Upper lobe of left lung (tissue), 6 donors: ENCODE data around the gene MRPL38. TPM values are rescaled to one million over a fixed set of nuclear protein-coding genes. Genes with fewer than 3 reads are reported as not detected.
"Not testable (repeated sequence)": the region's sequence is repeated elsewhere in the genome, so short reads cannot be mapped to it uniquely, and the experiment has no call there.

Experiments used
- ATAC-seq, 2 donors: fragments of 200-7000 bp; cut with Tn5 transposase; one replicate each; pipeline ENCODE4 v1.9.1; 2022; ENCODE audit warnings: mild to moderate bottlenecking in 2 of 2, moderate library complexity in 2 of 2; ENCODE audit not compliant: low FRiP score in 2 of 2
- DNase-seq, 2 donors: peaks; one replicate each; pipeline ENCODE4 v3.0.0-alpha.2; 2019 to 2020
- H3K27ac ChIP-seq, 4 donors: fragments of 200-600 bp; sonication (generic); one replicate each; pipeline ENCODE4 v1.5.1; 2016 to 2019
- H3K27me3 ChIP-seq, 4 donors: fragments of 200-600 bp; sonication (generic); one replicate each; pipeline ENCODE4 v1.5.1; 2017 to 2019
- H3K36me3 ChIP-seq, 4 donors: fragments of 200-600 bp; sonication (generic); one replicate each; pipeline ENCODE4 v1.5.1; 2016 to 2019
- H3K4me1 ChIP-seq, 4 donors: fragments of 200-600 bp; sonication (generic); one replicate each; pipeline ENCODE4 v1.5.1; 2018 to 2019
- H3K4me3 ChIP-seq, 4 donors: fragments of 200-600 bp; sonication (generic); one replicate each; pipeline ENCODE4 v1.5.1; 2017 to 2019; ENCODE audit warnings: mild to moderate bottlenecking in 2 of 4, moderate library complexity in 1 of 4
- H3K9me3 ChIP-seq, 4 donors: fragments of 200-600 bp; sonication (generic); one replicate each; pipeline ENCODE4 v1.5.1; 2018 to 2019
- EP300 ChIP-seq, 4 donors: sonication (generic); formaldehyde crosslinking; IDR thresholded peaks; one replicate each; pipeline ENCODE4 v1.5.1; 2017; ENCODE audit warnings: antibody characterized with exemption in 4 of 4, control low read depth in 2 of 4
- POLR2A ChIP-seq, 4 donors: fragments of 450-650 bp; IDR thresholded peaks; one replicate each; pipeline ENCODE4 v1.5.1; 2016 to 2017; ENCODE audit warnings: antibody characterized with exemption in 4 of 4, mild to moderate bottlenecking in 2 of 4
- POLR2AphosphoS5 ChIP-seq, 2 donors: sonication (generic); formaldehyde crosslinking; IDR thresholded peaks; one replicate each; pipeline ENCODE4 v1.5.1; 2017; ENCODE audit warnings: antibody characterized with exemption in 2 of 2
- WGBS, 2 donors: methylation state at CpG; one replicate each; pipeline ENCODE4 v1.1.5; 2017 to 2018; 5-methylcytosine and 5-hydroxymethylcytosine counted together
- total RNA-seq, 6 donors: library from RNA; depleted of rRNA in 4 of 6; stranded (reverse); fragments of >200 nt in 4 of 6; gene quantifications; one replicate each; pipeline versions ENCODE4 v1.1.0 to v1.2.1, GENCODE V29; 2016 to 2021
- TF ChIP-seq, protein P1 (sequence below), 6 experiments: fragments of 450-650 bp in 4 of 6; fragments of 200-600 bp in 2 of 6; sonication (generic) in 2 of 6; IDR thresholded peaks; one replicate each; pipeline ENCODE4 v1.5.1; 2016 to 2019; ENCODE audit warnings: antibody characterized with exemption in 6 of 6
- donor health status: DM: no; HTN: no; CAD: no; lungs with moderate emphysema.
- donor health status: DM: no; HTN: yes; CAD: no; lungs with severe emphysema.

Gene MRPL38
- total RNA-seq, 6 donors from 2014 or later: 35.4 to 115 (median 77.0) TPM

DNA sequence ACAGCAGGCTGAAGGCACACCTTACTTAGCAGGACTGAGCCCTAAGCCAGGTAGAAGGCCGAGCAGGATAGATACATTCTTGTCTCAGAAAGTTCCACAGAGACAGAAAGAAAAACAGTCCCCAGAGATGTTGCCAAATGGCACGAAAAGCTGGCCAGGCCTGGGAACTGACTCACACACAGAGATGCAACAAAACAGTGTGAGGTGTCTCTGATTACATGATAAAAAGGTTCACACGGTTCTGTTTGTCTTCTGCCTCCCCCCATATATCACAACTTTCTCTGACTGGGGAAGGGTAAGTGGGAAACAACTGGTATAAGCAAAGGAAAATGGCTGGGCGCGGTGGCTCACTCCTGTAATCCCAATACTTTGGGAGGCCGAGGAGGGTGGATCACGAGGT, 51.3 kb downstream of the MRPL38 start:
- peak overlapping the region; percentile 7 to 100 (median 99) for H3K27ac ChIP-seq
- TF ChIP-seq POLR2A (IDR thresholded peaks at IDR 0.05) (no peak), EP300 (IDR thresholded peaks at IDR 0.05) (no peak), POLR2AphosphoS5 (IDR thresholded peaks at IDR 0.05) (no peak)
- TF ChIP-seq, protein P1, sequence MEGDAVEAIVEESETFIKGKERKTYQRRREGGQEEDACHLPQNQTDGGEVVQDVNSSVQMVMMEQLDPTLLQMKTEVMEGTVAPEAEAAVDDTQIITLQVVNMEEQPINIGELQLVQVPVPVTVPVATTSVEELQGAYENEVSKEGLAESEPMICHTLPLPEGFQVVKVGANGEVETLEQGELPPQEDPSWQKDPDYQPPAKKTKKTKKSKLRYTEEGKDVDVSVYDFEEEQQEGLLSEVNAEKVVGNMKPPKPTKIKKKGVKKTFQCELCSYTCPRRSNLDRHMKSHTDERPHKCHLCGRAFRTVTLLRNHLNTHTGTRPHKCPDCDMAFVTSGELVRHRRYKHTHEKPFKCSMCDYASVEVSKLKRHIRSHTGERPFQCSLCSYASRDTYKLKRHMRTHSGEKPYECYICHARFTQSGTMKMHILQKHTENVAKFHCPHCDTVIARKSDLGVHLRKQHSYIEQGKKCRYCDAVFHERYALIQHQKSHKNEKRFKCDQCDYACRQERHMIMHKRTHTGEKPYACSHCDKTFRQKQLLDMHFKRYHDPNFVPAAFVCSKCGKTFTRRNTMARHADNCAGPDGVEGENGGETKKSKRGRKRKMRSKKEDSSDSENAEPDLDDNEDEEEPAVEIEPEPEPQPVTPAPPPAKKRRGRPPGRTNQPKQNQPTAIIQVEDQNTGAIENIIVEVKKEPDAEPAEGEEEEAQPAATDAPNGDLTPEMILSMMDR (IDR thresholded peaks at IDR 0.05): no peak
- H3K27me3 ChIP-seq: no peaks in the 10 kb centered on the region
- H3K36me3 ChIP-seq: peaks cover 23 to 43% (median 35%) of the 10 kb centered on the region in 4 donors
- no peak for DNase-seq
- H3K4me1 ChIP-seq: peaks cover 38 to 46% (median 42%) of the 10 kb centered on the region in 4 donors
- H3K9me3 ChIP-seq: no peaks in the 10 kb centered on the region
- WGBS, 2 donors: 80 to 81% methylated on average over 7 of the region's 7 CpGs
- peak overlapping the region in 1 of 4 donors; percentile 94 for H3K4me3 ChIP-seq
- no peak for ATAC-seq

DNA sequence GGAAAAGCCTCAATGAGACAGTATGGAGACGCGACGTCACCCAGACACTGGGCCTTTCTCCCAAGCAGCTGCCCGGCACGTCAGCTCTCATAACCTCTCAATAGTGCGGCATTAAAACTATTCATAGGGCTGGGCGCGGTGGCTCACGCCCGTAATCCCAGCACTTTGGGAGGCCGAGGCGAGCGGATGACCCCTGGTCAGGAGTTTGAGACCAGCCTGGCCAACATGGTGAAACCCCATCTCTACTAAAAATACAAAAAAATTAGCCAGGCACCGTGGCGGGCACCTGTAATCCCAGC, 53.0 kb downstream of the MRPL38 start:
- not testable (repeated sequence) for H3K9me3 ChIP-seq, DNase-seq, ATAC-seq, H3K27me3 ChIP-seq, H3K4me3 ChIP-seq
- H3K27ac ChIP-seq: peak overlapping the region in 2 of 4 donors; percentile 30
- WGBS, 2 donors: 93 to 94% methylated on average over 15 of the region's 15 CpGs
- peaks cover 39 to 61% (median 53%) of the 10 kb centered on the region in 4 donors for H3K36me3 ChIP-seq
- H3K4me1 ChIP-seq: peaks cover 53 to 59% (median 53%) of the 10 kb centered on the region in 4 donors

DNA sequence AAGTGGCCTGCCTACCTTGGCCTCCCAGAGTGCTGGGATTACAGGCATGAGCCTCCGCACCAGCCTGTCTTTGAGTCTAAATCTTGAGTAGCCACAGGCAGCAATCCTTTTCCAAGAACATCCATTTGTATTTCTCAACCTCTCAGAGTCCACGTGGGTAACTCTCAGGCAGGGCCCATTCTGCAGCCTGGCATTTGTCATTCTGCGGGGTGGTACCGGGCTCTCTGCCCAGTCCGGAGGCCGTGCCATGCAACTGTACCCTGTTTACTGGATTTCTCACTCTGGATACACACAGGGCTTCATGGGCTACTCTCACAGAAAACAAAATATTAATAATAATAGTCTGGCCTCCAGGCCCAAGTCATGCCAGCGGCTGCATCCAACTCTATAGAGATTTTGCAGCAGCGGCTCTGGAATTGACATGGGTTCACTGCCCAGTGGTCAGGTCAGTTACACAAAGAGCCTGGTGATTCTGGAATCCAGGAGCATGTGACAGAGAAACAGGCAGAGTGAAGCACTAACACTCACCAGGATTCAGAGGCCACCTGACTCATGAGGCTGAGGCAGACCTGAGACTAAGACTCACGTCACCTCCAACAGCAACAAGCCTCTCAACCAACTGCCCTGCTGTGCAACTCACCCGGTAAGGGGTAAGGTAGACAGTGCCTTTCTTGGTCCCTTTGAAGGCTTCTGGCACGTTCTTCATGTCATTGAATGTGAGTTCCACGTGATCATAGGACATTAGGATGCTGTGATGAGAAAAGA, 53.6 kb downstream of the MRPL38 start:
- DNase-seq (no peak), ATAC-seq (no peak)
- peaks cover 41 to 66% (median 55%) of the 10 kb centered on the region in 4 donors for H3K36me3 ChIP-seq
- H3K4me1 ChIP-seq: peaks cover 53 to 59% (median 54%) of the 10 kb centered on the region in 4 donors
- TF ChIP-seq POLR2AphosphoS5 (IDR thresholded peaks at IDR 0.05): no peak
- no peak for TF ChIP-seq POLR2A (IDR thresholded peaks at IDR 0.05)
- no peak for TF ChIP-seq EP300 (IDR thresholded peaks at IDR 0.05)
- TF ChIP-seq, protein P1 (IDR thresholded peaks at IDR 0.05): no peak
- WGBS, 2 donors: 85 to 93% methylated on average over 12 of the region's 12 CpGs
- H3K9me3 ChIP-seq: no peaks in the 10 kb centered on the region
- no peaks in the 10 kb centered on the region for H3K27me3 ChIP-seq
- peak overlapping the region in 2 of 4 donors; percentile 30 for H3K27ac ChIP-seq
- no peak overlapping the region for H3K4me3 ChIP-seq

DNA sequence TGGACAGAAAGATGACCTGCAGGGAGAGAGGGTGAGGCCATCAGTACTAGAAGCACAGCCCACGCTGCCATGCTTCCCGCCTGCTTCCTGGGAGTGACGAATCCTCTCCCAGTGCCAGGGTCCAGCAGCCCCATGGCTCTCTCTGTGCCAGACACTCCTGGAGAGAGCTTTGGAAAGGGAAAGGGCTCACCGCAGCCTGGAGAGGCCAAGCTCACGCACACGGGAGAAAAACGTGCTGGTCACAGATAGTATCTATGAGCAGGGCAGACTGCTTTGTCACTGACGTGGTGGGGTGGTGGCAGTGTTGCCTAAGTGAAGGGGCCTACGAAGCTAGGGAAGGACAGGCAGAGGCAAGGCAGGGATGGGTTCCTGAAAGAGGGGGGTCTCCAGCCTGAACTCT, 55.0 kb downstream of the MRPL38 start:
- Histone ChIP-seq H3K27me3 (no peaks in the 10 kb centered on the region), H3K27ac (peak overlapping the region in 2 of 4 donors; percentile 93 to 96), H3K4me1 (peaks cover 66 to 71% (median 67%) of the 10 kb centered on the region in 4 donors), H3K36me3 (peaks cover 41 to 69% (median 58%) of the 10 kb centered on the region in 4 donors), H3K4me3 (no peak overlapping the region), H3K9me3 (no peaks in the 10 kb centered on the region)
- TF ChIP-seq, protein P1 (IDR thresholded peaks at IDR 0.05): no peak
- TF ChIP-seq EP300 (IDR thresholded peaks at IDR 0.05): no peak
- TF ChIP-seq POLR2A (IDR thresholded peaks at IDR 0.05): no peak
- TF ChIP-seq POLR2AphosphoS5 (IDR thresholded peaks at IDR 0.05): no peak
- WGBS, 2 donors: 62 to 79% methylated on average over 9 of the region's 9 CpGs
- ATAC-seq (no peak), DNase-seq (no peak)

DNA sequence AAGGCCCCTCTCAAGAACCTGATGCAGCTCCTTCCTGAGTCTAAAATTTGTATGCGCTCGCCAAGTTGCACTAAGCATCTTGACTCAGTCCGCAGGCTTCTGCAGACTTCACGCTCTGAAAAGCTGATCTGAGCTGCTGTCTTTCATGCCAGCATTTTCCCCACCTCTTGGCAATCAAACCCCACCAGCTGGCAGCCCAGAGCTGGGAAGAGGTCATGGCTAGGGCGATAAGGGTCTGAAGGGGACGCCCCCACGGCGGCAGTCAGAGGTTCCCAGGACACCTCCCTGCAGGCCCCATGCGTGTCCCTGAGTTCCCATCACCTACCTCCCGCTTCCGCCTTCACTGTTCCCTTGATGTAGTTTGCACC, 55.4 kb downstream of the MRPL38 start:
- no peak for DNase-seq
- 89 to 90% methylated on average over 11 of the region's 11 CpGs for WGBS, 2 donors
- TF ChIP-seq EP300 (IDR thresholded peaks at IDR 0.05) (no peak), POLR2AphosphoS5 (IDR thresholded peaks at IDR 0.05) (no peak), POLR2A (IDR thresholded peaks at IDR 0.05) (no peak)
- TF ChIP-seq, protein P1 (IDR thresholded peaks at IDR 0.05): no peak
- H3K27ac ChIP-seq: peak overlapping the region in 3 of 4 donors; percentile 93 to 96 (median 95)
- H3K4me3 ChIP-seq: no peak overlapping the region
- H3K27me3 ChIP-seq: no peaks in the 10 kb centered on the region
- peaks cover 41 to 69% (median 58%) of the 10 kb centered on the region in 4 donors for H3K36me3 ChIP-seq
- no peaks in the 10 kb centered on the region for H3K9me3 ChIP-seq
- ATAC-seq: no peak
- peaks cover 67 to 73% (median 69%) of the 10 kb centered on the region in 4 donors for H3K4me1 ChIP-seq

Other genes with a start within 250 kb of the MRPL38 start
- 10 to 100 TPM; 11.4 to 97.4 (median 41.4) TPM for gene RECQL5, start 237.7 kb downstream of the MRPL38 start, total RNA-seq
- 100 to 1,000 TPM in 1 of 6 donors, 10 to 100 TPM in 5; 64.1 to 125 (median 80.8) TPM for gene SAP30BP, start 237.5 kb downstream of the MRPL38 start, total RNA-seq
- 10 to 100 TPM; 16.8 to 75.2 (median 41.2) TPM for gene ITGB4, start 183.4 kb downstream of the MRPL38 start, total RNA-seq
- gene GALK1, start 139.7 kb downstream of the MRPL38 start, total RNA-seq: 10 to 100 TPM; 18.9 to 65.7 (median 40.6) TPM
- gene UNK, start 120.1 kb downstream of the MRPL38 start, total RNA-seq: 10 to 100 TPM; 22.4 to 97.4 (median 31.4) TPM
- 100 to 1,000 TPM in 4 of 6 donors, 10 to 100 TPM in 2; 38.0 to 243 (median 123) TPM for gene UNC13D, start 60.5 kb downstream of the MRPL38 start, total RNA-seq
- 100 to 1,000 TPM in 2 of 6 donors, 10 to 100 TPM in 4; 70.1 to 183 (median 87.8) TPM for gene WBP2, start 49.5 kb downstream of the MRPL38 start, total RNA-seq
- 10 to 100 TPM; 20.1 to 55.6 (median 33.3) TPM for gene TRIM47, start 26.3 kb downstream of the MRPL38 start, total RNA-seq
- 10 to 100 TPM; 23.4 to 35.1 (median 28.2) TPM for gene TRIM65, start 7.9 kb downstream of the MRPL38 start, total RNA-seq
- gene FBF1, start 36.2 kb upstream of the MRPL38 start, total RNA-seq: 10 to 100 TPM in 4 of 6 donors, 1 to 10 TPM in 2; 9.3 to 66.0 (median 14.3) TPM
- gene ACOX1, start 74.3 kb upstream of the MRPL38 start, total RNA-seq: 10 to 100 TPM; 33.2 to 84.2 (median 57.4) TPM
- 10 to 100 TPM in 5 of 6 donors, not detected in 1; 13.6 to 29.3 (median 17.0) TPM for gene TEN1, start 74.4 kb upstream of the MRPL38 start, total RNA-seq
- 10 to 100 TPM in 1 of 6 donors, 1 to 10 TPM in 5; 3.0 to 15.7 (median 7.0) TPM for gene CDK3, start 96.0 kb upstream of the MRPL38 start, total RNA-seq
- 100 to 1,000 TPM in 1 of 6 donors, 10 to 100 TPM in 5; 47.5 to 142 (median 63.4) TPM for gene EVPL, start 122.4 kb upstream of the MRPL38 start, total RNA-seq
- 10 to 100 TPM; 41.8 to 68.2 (median 56.1) TPM for gene SRP68, start 167.6 kb upstream of the MRPL38 start, total RNA-seq
- gene GALR2, start 169.9 kb upstream of the MRPL38 start, total RNA-seq: under 1 TPM in 1 of 6 donors, not detected in 5; 0.61 TPM
- gene ZACN, start 174.3 kb upstream of the MRPL38 start, total RNA-seq: not detected
- gene EXOC7, start 198.9 kb upstream of the MRPL38 start, total RNA-seq: 100 to 1,000 TPM in 3 of 6 donors, 10 to 100 TPM in 3; 69.4 to 233 (median 103) TPM
- 10 to 100 TPM in 5 of 6 donors, 1 to 10 TPM in 1; 3.3 to 86.6 (median 32.2) TPM for gene FOXJ1, start 236.4 kb upstream of the MRPL38 start, total RNA-seq